ENCODE measurements around the gene THAP5. TPM values are rescaled to one million over a fixed set of nuclear protein-coding genes. Genes with fewer than 3 reads are reported as not detected.

Gene THAP5
- total RNA-seq, 1 experiment from 2014 or later, result 24.6 TPM

- no peak for ATAC-seq
- TF ChIP-seq, protein P1, sequence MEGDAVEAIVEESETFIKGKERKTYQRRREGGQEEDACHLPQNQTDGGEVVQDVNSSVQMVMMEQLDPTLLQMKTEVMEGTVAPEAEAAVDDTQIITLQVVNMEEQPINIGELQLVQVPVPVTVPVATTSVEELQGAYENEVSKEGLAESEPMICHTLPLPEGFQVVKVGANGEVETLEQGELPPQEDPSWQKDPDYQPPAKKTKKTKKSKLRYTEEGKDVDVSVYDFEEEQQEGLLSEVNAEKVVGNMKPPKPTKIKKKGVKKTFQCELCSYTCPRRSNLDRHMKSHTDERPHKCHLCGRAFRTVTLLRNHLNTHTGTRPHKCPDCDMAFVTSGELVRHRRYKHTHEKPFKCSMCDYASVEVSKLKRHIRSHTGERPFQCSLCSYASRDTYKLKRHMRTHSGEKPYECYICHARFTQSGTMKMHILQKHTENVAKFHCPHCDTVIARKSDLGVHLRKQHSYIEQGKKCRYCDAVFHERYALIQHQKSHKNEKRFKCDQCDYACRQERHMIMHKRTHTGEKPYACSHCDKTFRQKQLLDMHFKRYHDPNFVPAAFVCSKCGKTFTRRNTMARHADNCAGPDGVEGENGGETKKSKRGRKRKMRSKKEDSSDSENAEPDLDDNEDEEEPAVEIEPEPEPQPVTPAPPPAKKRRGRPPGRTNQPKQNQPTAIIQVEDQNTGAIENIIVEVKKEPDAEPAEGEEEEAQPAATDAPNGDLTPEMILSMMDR (IDR thresholded peaks at IDR 0.05), result no peak
- CTCF ChIA-PET, result no interaction called here
- Histone ChIP-seq H3K4me3 (ENCODE audit: low read depth in 2 of 2, low read length in 2 of 2) (no peak overlapping the region), H3K36me3 (ENCODE audit: control insufficient read depth, insufficient read depth, low read length) (peaks cover 7% of the 10 kb centered on the region; the same call in 1 of the 2 replicates), H3K4me1 (ENCODE audit: control insufficient read depth, insufficient read depth, low read length) (no peaks in the 10 kb centered on the region), H3K27ac (ENCODE audit: low read length) (no peak overlapping the region), H3K9me3 (ENCODE audit: control insufficient read depth, insufficient read depth, low read depth, low read length) (no peaks in the 10 kb centered on the region), H3K27me3 (ENCODE audit: control insufficient read depth, insufficient read depth, low read length) (no peaks in the 10 kb centered on the region)
- in situ Hi-C loops (cut with HindIII; ENCODE audit: low pct_unique_long_range_greater_than_20kb, low sequenced_read_pairs) (no loop called here), intact Hi-C loops (cut with micrococcal nuclease; ENCODE audit: unreplicated experiment) (no loop called here)
- BruUV-seq (replicated peaks), result TSS peak; percentile 3
- no peak for DNase-seq (ENCODE audit: low read depth, low spot score)
- POLR2A ChIA-PET, result no interaction called here
These were observed 54.5 kb downstream of the THAP5 start for GRCh38 chr7:108515013-108515412.

Other genes with a start within 250 kb of the THAP5 start
- gene NRCAM, start 113.3 kb downstream of the THAP5 start, total RNA-seq (2021; ENCODE audit: unreplicated experiment), result 0.21 TPM
- gene PNPLA8, start 43.6 kb downstream of the THAP5 start, total RNA-seq (2021; ENCODE audit: unreplicated experiment), result 18.1 TPM
- gene DNAJB9, start 168 bp upstream of the THAP5 start, total RNA-seq (2021; ENCODE audit: unreplicated experiment), result 11.1 TPM

All from Panc1 (cell line).